ENCODE results near the gene BCAR3. TPM values are rescaled to one million over a fixed set of nuclear protein-coding genes. Genes with fewer than 3 reads are reported as not detected.

Gene BCAR3
- total RNA-seq, result 41.0 and 75.9 TPM in 2 replicates

- no peak for DNase-seq (ENCODE audit: low read depth)
Observed at GRCh38 chr1:93681101-93681988, at the start of gene BCAR3. Gene BCAR3, minus strand, starts transcription at chr1:93681837. Its CDS starts 6,907 bp downstream, at chr1:93674930.

GRCh38 chr1:93730621-93731020, 49.0 kb upstream of the BCAR3 start:
- DNase-seq (ENCODE audit: low read depth), result no peak

- no peak for DNase-seq (ENCODE audit: low read depth)
Observed at GRCh38 chr1:93729906-93730305, 48.3 kb upstream of the BCAR3 start.

- no peak for DNase-seq (ENCODE audit: low read depth)
Observed at GRCh38 chr1:93729502-93729901, 47.9 kb upstream of the BCAR3 start.

- DNase-seq (ENCODE audit: low read depth), result no peak
Observed at GRCh38 chr1:93728480-93729131, 47.0 kb upstream of the BCAR3 start.

- DNase-seq (ENCODE audit: low read depth), result no peak
Observed at GRCh38 chr1:93723733-93724270, 42.2 kb upstream of the BCAR3 start.

- no peak for DNase-seq (ENCODE audit: low read depth)
Observed at GRCh38 chr1:93723110-93723509, 41.5 kb upstream of the BCAR3 start.

GRCh38 chr1:93722081-93723031, 40.7 kb upstream of the BCAR3 start:
- DNase-seq (ENCODE audit: low read depth), result no peak

- DNase-seq (ENCODE audit: low read depth), result no peak
Observed at GRCh38 chr1:93720956-93721626, 39.5 kb upstream of the BCAR3 start.

GRCh38 chr1:93717640-93718039, 36.0 kb upstream of the BCAR3 start:
- no peak for DNase-seq (ENCODE audit: low read depth)

- DNase-seq (ENCODE audit: low read depth), result peak; percentile 41
Observed at GRCh38 chr1:93716941-93717368, 35.3 kb upstream of the BCAR3 start.

GRCh38 chr1:93716163-93716562, 34.5 kb upstream of the BCAR3 start:
- no peak for DNase-seq (ENCODE audit: low read depth)

- DNase-seq (ENCODE audit: low read depth), result no peak
Observed at GRCh38 chr1:93715529-93716126, 34.0 kb upstream of the BCAR3 start.

GRCh38 chr1:93714356-93714755, 32.7 kb upstream of the BCAR3 start:
- DNase-seq (ENCODE audit: low read depth), result no peak

GRCh38 chr1:93713341-93713740, 31.7 kb upstream of the BCAR3 start:
- no peak for DNase-seq (ENCODE audit: low read depth)

- no peak for DNase-seq (ENCODE audit: low read depth)
Observed at GRCh38 chr1:93712741-93713140, 31.1 kb upstream of the BCAR3 start.

- DNase-seq (ENCODE audit: low read depth), result no peak
Observed at GRCh38 chr1:93710499-93711453, 29.1 kb upstream of the BCAR3 start.

- no peak for DNase-seq (ENCODE audit: low read depth)
Observed at GRCh38 chr1:93708734-93709481, 27.3 kb upstream of the BCAR3 start.

- no peak for DNase-seq (ENCODE audit: low read depth)
Observed at GRCh38 chr1:93707956-93708355, 26.3 kb upstream of the BCAR3 start.

Data from renal cortical epithelial cell (primary cell).